ENCODE data around the gene TMEM59L. TPM values are rescaled to one million over a fixed set of nuclear protein-coding genes. Genes with fewer than 3 reads are reported as not detected.

Gene TMEM59L
- total and polyA plus RNA-seq, 2 of the 4 experiments (the other 2 are of a cell fraction), result under 0.01 to 5.9 TPM

DNA sequence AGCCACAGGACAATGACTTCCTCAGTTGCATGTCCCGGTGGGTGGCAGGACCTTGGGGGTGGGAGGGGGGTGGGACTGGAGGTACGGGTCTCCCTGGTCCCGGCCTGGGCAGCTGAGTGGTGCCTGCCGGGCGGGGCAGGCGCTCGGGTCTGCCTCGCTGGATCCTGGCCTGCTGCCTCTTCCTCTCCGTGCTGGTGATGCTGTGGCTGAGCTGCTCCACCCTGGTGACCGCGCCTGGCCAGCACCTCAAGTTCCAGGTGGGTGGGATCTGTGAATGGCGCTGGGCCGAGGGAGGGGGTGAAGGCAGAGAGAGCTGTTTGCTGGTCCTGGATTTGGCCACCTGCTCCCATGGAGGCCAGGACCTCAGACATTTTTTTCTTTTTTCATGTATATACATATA is 5.6 kb downstream of the TMEM59L start:
- Histone ChIP-seq H3K27ac (ENCODE audit: insufficient read depth, low read length) (no peak overlapping the region), H3K9me3 (ENCODE audit: control insufficient read depth, insufficient read depth, low read length) (peaks cover 4% of the 10 kb centered on the region; the same call in 1 of the 2 replicates), H4K5ac (ENCODE audit: low read depth, low read length) (no peak overlapping the region), H2BK20ac (ENCODE audit: low read depth, low read length) (no peak overlapping the region), H2AK9ac (replicated peaks; ENCODE audit: low read depth, low read length, poor library complexity) (no peak overlapping the region), H2AFZ (replicated peaks; ENCODE audit: low read length, poor library complexity) (no peak overlapping the region), H3K23ac (ENCODE audit: low read depth, low read length) (no peak overlapping the region), H3K9ac (ENCODE audit: low read depth, low read length) (no peak overlapping the region), H2AK5ac (ENCODE audit: low read depth, low read length) (no peak overlapping the region), H4K20me1 (ENCODE audit: insufficient read depth, low read length) (no peaks in the 10 kb centered on the region), H3K4me1 (ENCODE audit: control insufficient read depth, insufficient read depth, low read length) (peaks cover 2% of the 10 kb centered on the region; the same call in 1 of the 2 replicates), H2BK120ac (ENCODE audit: low read depth, low read length) (no peak overlapping the region), H4K8ac (ENCODE audit: low read depth in 2 of 2, low read length in 2 of 2) (no peak overlapping the region), H3K79me1 (ENCODE audit: low read depth in 1 of 2, low read length in 2 of 2) (no peaks in the 10 kb centered on the region), H3K18ac (ENCODE audit: low read depth, low read length) (no peak overlapping the region), H3K4me3 (ENCODE audit: insufficient read depth, low read depth, low read length) (no peak overlapping the region), H3K36me3 (ENCODE audit: control insufficient read depth, insufficient read depth, low read length) (no peaks in the 10 kb centered on the region), H3K27me3 (ENCODE audit: control insufficient read depth, insufficient read depth, low read length) (peaks cover 12% of the 10 kb centered on the region), H3K9me1 (ENCODE audit: insufficient read depth, low read length) (no peaks in the 10 kb centered on the region), H3K56ac (ENCODE audit: extremely low read depth, insufficient read depth, low read length) (no peak overlapping the region), H2BK5ac (ENCODE audit: low read depth, low read length, poor library complexity, severe bottlenecking) (no peak overlapping the region), H3K4ac (ENCODE audit: low read depth, low read length) (no peak overlapping the region), H3K4me2 (ENCODE audit: low read depth, low read length) (no peak overlapping the region), H3K14ac (replicated peaks; ENCODE audit: low read depth, low read length) (no peak overlapping the region), H2BK15ac (ENCODE audit: low read depth, low read length) (no peak overlapping the region), H4K91ac (ENCODE audit: insufficient read depth, low read depth, low read length) (no peak overlapping the region)
- ChIA-PET CTCF (interaction anchor here (0.9 kb wide), 1 partner anchor 229 kb away, joined by 3 read pairs; no protein-coding TSS in a partner anchor), POLR2A (ENCODE audit: unreplicated experiment) (no interaction called here)
- dilution Hi-C loops (cut with HindIII; ENCODE audit: low sequenced_read_pairs, unreplicated experiment), result no loop called here
- TF ChIP-seq POLR2A (IDR thresholded peaks at IDR 0.05; ENCODE audit: low read depth, low read length), result no peak
- TF ChIP-seq RAD21 (IDR thresholded peaks at IDR 0.05; ENCODE audit: low read length), result no peak
- in situ Hi-C loops (cut with MboI; ENCODE audit: low sequenced_read_pairs), result no loop called here
- WGBS, 2 experiments (ENCODE audit: extremely low coverage in 2 of 2, insufficient read length in 1 of 2), result 100% methylated on average over 1 of the region's 13 CpGs; no CpG with 5 or more reads in 1 of the 2 experiments
- no TSS peak for BruUV-seq (replicated peaks)
- intact Hi-C loops (cut with micrococcal nuclease), result no loop called here
- DNase-seq, result no peak
- no peak for ATAC-seq (ENCODE audit: low read depth)

All from IMR-90 (cell line).